ENCODE results near the gene NNT. TPM values are rescaled to one million over a fixed set of nuclear protein-coding genes. Genes with fewer than 3 reads are reported as not detected.

NNT gene
- total and polyA plus RNA-seq, 9 of the 15 experiments (the other 6 are each of a cell fraction or from before 2014, with no cell fraction given): 21.9 to 68.6 (median 42.2) TPM

DNA sequence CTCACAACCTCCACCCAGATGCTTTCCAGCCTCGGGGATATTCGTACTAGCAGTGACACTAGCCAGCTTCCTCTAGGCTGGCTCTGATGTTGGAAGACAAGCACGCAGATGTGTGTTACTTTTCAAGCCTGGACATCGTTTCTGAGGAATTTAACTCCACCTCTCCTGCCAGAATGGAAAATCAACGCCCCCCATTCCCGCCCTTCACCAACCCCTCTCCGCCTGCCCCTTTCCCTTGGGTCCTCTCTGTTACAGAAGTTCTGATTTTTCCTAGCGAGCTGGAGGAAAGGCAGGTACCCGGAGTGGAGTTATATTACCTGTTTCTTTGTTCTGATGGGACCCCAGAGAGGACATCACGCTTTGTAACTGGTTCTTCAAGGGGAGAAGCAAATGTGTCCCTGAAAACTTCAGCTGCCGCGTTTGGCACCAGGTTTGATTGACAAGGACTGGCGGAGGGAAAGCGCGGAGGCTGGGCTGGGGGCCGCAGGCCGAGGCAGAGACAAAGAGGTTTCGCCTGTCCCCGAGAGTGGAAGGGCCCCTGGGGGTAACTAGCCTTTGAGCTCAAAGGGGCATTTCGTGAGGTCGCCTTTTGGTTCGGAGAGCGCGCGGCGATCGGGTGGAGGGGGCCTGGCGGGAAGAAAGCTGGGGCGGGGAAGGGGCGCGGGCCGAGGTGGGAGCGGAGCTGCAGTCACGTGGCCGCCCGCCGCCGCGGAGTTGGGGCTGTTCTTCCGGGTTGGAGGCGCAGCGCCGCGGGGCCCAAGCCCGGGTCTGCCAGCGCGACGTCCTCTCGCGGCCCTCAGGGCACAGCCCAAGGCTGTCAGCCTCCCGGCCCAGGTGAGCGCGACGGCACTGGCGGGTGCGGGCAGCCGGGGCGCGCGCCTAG lies at the start of gene NNT (continued):
- TF ChIP-seq, protein P1, sequence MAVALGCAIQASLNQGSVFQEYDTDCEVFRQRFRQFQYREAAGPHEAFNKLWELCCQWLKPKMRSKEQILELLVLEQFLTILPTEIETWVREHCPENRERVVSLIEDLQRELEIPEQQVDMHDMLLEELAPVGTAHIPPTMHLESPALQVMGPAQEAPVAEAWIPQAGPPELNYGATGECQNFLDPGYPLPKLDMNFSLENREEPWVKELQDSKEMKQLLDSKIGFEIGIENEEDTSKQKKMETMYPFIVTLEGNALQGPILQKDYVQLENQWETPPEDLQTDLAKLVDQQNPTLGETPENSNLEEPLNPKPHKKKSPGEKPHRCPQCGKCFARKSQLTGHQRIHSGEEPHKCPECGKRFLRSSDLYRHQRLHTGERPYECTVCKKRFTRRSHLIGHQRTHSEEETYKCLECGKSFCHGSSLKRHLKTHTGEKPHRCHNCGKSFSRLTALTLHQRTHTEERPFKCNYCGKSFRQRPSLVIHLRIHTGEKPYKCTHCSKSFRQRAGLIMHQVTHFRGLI (CRISPR knock-in tag; IDR thresholded peaks at IDR 0.05): no peak
- no peak for TF ChIP-seq CHD2 (IDR thresholded peaks at IDR 0.05; ENCODE audit: low read depth, low read length)
- TF ChIP-seq ELK1 (CRISPR knock-in tag; IDR thresholded peaks at IDR 0.05): no peak
- TF ChIP-seq NFIC (IDR thresholded peaks at IDR 0.05): peak; percentile 16; the same call in 1 of the 2 replicates
- TF ChIP-seq, protein P2, sequence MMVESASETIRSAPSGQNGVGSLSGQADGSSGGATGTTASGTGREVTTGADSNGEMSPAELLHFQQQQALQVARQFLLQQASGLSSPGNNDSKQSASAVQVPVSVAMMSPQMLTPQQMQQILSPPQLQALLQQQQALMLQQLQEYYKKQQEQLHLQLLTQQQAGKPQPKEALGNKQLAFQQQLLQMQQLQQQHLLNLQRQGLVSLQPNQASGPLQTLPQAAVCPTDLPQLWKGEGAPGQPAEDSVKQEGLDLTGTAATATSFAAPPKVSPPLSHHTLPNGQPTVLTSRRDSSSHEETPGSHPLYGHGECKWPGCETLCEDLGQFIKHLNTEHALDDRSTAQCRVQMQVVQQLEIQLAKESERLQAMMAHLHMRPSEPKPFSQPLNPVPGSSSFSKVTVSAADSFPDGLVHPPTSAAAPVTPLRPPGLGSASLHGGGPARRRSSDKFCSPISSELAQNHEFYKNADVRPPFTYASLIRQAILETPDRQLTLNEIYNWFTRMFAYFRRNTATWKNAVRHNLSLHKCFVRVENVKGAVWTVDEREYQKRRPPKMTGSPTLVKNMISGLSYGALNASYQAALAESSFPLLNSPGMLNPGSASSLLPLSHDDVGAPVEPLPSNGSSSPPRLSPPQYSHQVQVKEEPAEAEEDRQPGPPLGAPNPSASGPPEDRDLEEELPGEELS (CRISPR knock-in tag; IDR thresholded peaks at IDR 0.05; ENCODE audit: borderline replicate concordance): no peak
- TF ChIP-seq ZBTB12 (CRISPR knock-in tag; IDR thresholded peaks at IDR 0.05): no peak
- TF ChIP-seq TCFL5 (CRISPR knock-in tag; conservative IDR thresholded peaks at IDR 0.05): no peak
- no peak for TF ChIP-seq ZNF311 (CRISPR knock-in tag; IDR thresholded peaks at IDR 0.05)
- TF ChIP-seq CTCF (IDR thresholded peaks at IDR 0.05 in 2 of 3, conservative IDR thresholded peaks at IDR 0.05 in 1 of 3; ENCODE audit: insufficient read depth in 2 of 3, low read depth in 1 of 3, low read length in 3 of 3): no peak
- TF ChIP-seq MCM2 (IDR thresholded peaks at IDR 0.05; ENCODE audit: low read depth): no peak
- no peak for TF ChIP-seq ADNP (tag; IDR thresholded peaks at IDR 0.05)
- peak; percentile 60 for TF ChIP-seq HMGN3 (IDR thresholded peaks at IDR 0.05; ENCODE audit: borderline replicate concordance, extremely low read depth, insufficient read length, low read depth, low read length)
- TF ChIP-seq, protein P3, sequence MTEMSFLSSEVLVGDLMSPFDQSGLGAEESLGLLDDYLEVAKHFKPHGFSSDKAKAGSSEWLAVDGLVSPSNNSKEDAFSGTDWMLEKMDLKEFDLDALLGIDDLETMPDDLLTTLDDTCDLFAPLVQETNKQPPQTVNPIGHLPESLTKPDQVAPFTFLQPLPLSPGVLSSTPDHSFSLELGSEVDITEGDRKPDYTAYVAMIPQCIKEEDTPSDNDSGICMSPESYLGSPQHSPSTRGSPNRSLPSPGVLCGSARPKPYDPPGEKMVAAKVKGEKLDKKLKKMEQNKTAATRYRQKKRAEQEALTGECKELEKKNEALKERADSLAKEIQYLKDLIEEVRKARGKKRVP (CRISPR knock-in tag; IDR thresholded peaks at IDR 0.05): no peak
- TF ChIP-seq EP300 (IDR thresholded peaks at IDR 0.05; ENCODE audit: low read length): no peak; the same call in 1 of the 2 replicates
- no peak for TF ChIP-seq RBM14 (IDR thresholded peaks at IDR 0.05; ENCODE audit: borderline replicate concordance, insufficient read depth, low read depth, low read length)
- TF ChIP-seq NCOA6 (IDR thresholded peaks at IDR 0.05): no peak
- TF ChIP-seq ZNF436 (CRISPR knock-in tag; IDR thresholded peaks at IDR 0.05): no peak
- no peak for TF ChIP-seq ZNF146 (CRISPR knock-in tag; IDR thresholded peaks at IDR 0.05; ENCODE audit: unreplicated experiment)
- TF ChIP-seq NCOA1 (IDR thresholded peaks at IDR 0.05; ENCODE audit: low read depth): no peak

All from K562 (cell line).